ENCODE data around the gene MVB12B. TPM values are rescaled to one million over a fixed set of nuclear protein-coding genes. Genes with fewer than 3 reads are reported as not detected.

The MVB12B gene
- total and polyA plus RNA-seq, 2 donors (not counting 1 experiment from before 2014, with no cell fraction given) = 2.5 to 2.6 TPM

GRCh38 chr9:126494264-126494663 is 167.6 kb downstream of the MVB12B start:
- DNase-seq (ENCODE audit: low read depth in 2 of 2) = no peak
- H3K4me2 ChIP-seq (ENCODE audit: extremely low read depth, insufficient read depth, low read length) = no peak overlapping the region

GRCh38 chr9:126494746-126495145 is 168.1 kb downstream of the MVB12B start:
- no peak for DNase-seq (ENCODE audit: low read depth in 2 of 2)
- H3K79me2 ChIP-seq (ENCODE audit: control insufficient read depth, insufficient read depth, low read length) = no peaks in the 10 kb centered on the region
- H3K4me3 ChIP-seq (replicated peaks in 1 of 4; ENCODE audit: control extremely low read depth in 1 of 4, insufficient read depth in 1 of 4, low read depth in 3 of 4, low read length in 4 of 4) = no peak overlapping the region
- TF ChIP-seq EZH2 (IDR thresholded peaks at IDR 0.05; ENCODE audit: low read length, missing control alignments) = no peak
- H4K20me1 ChIP-seq (ENCODE audit: control insufficient read depth, extremely low read depth, insufficient read depth, low read length) = no peaks in the 10 kb centered on the region
- H3K4me1 ChIP-seq (ENCODE audit: control insufficient read depth, extremely low read depth, insufficient read depth, low read length) = no peaks in the 10 kb centered on the region
- H3K36me3 ChIP-seq (ENCODE audit: control insufficient read depth, insufficient read depth, low read length) = no peaks in the 10 kb centered on the region
- H3K27ac ChIP-seq (ENCODE audit: insufficient read depth, low read length) = no peak overlapping the region
- no peaks in the 10 kb centered on the region for H3K9me3 ChIP-seq (ENCODE audit: control insufficient read depth, insufficient read depth, low read depth, low read length)
- H3K4me2 ChIP-seq (ENCODE audit: extremely low read depth, insufficient read depth, low read length) = no peak overlapping the region
- H2AFZ ChIP-seq (ENCODE audit: low read length) = no peak overlapping the region
- no peaks in the 10 kb centered on the region for H3K27me3 ChIP-seq (ENCODE audit: control insufficient read depth, insufficient read depth, low read length)
- H3K9ac ChIP-seq (ENCODE audit: insufficient read depth, low read length) = no peak overlapping the region

More at GRCh38 chr9:126494264-126494663, 167.6 kb downstream of the MVB12B start:
- H4K20me1 ChIP-seq (ENCODE audit: control insufficient read depth, extremely low read depth, insufficient read depth, low read length) = no peaks in the 10 kb centered on the region
- TF ChIP-seq EZH2 (IDR thresholded peaks at IDR 0.05; ENCODE audit: low read length, missing control alignments) (no peak), CTCF (conservative IDR thresholded peaks at IDR 0.05 in 1 of 2, IDR thresholded peaks at IDR 0.05 in 1 of 2; ENCODE audit: low read depth in 1 of 2, low read length in 2 of 2) (no peak)
- no peak overlapping the region for H3K9ac ChIP-seq (ENCODE audit: insufficient read depth, low read length)
- H3K27ac ChIP-seq (ENCODE audit: insufficient read depth, low read length) = no peak overlapping the region
- H3K4me1 ChIP-seq (ENCODE audit: control insufficient read depth, extremely low read depth, insufficient read depth, low read length) = no peaks in the 10 kb centered on the region
- no peak overlapping the region for H2AFZ ChIP-seq (ENCODE audit: low read length)
- no peaks in the 10 kb centered on the region for H3K27me3 ChIP-seq (ENCODE audit: control insufficient read depth, insufficient read depth, low read length)
- no peaks in the 10 kb centered on the region for H3K79me2 ChIP-seq (ENCODE audit: control insufficient read depth, insufficient read depth, low read length)
- H3K4me3 ChIP-seq (replicated peaks in 1 of 4; ENCODE audit: control extremely low read depth in 1 of 4, insufficient read depth in 1 of 4, low read depth in 3 of 4, low read length in 4 of 4) = no peak overlapping the region
- no peaks in the 10 kb centered on the region for H3K9me3 ChIP-seq (ENCODE audit: control insufficient read depth, insufficient read depth, low read depth, low read length)
- H3K36me3 ChIP-seq (ENCODE audit: control insufficient read depth, insufficient read depth, low read length) = no peaks in the 10 kb centered on the region

GRCh38 chr9:126495411-126496180 is 169.0 kb downstream of the MVB12B start:
- Histone ChIP-seq H3K27ac (ENCODE audit: insufficient read depth, low read length) (no peak overlapping the region), H3K4me1 (ENCODE audit: control insufficient read depth, extremely low read depth, insufficient read depth, low read length) (no peaks in the 10 kb centered on the region), H3K27me3 (ENCODE audit: control insufficient read depth, insufficient read depth, low read length) (peaks cover 1% of the 10 kb centered on the region), H3K9ac (ENCODE audit: insufficient read depth, low read length) (no peak overlapping the region), H3K4me2 (ENCODE audit: extremely low read depth, insufficient read depth, low read length) (no peak overlapping the region), H4K20me1 (ENCODE audit: control insufficient read depth, extremely low read depth, insufficient read depth, low read length) (no peaks in the 10 kb centered on the region), H3K9me3 (ENCODE audit: control insufficient read depth, insufficient read depth, low read depth, low read length) (no peaks in the 10 kb centered on the region), H2AFZ (ENCODE audit: low read length) (no peak overlapping the region), H3K36me3 (ENCODE audit: control insufficient read depth, insufficient read depth, low read length) (no peaks in the 10 kb centered on the region), H3K4me3 (replicated peaks in 1 of 4; ENCODE audit: control extremely low read depth in 1 of 4, insufficient read depth in 1 of 4, low read depth in 3 of 4, low read length in 4 of 4) (no peak overlapping the region), H3K79me2 (ENCODE audit: control insufficient read depth, insufficient read depth, low read length) (no peaks in the 10 kb centered on the region)
- no peak for DNase-seq (ENCODE audit: low read depth in 2 of 2)
- no peak for TF ChIP-seq CTCF (conservative IDR thresholded peaks at IDR 0.05 in 1 of 2, IDR thresholded peaks at IDR 0.05 in 1 of 2; ENCODE audit: low read depth in 1 of 2, low read length in 2 of 2)
- TF ChIP-seq EZH2 (IDR thresholded peaks at IDR 0.05; ENCODE audit: low read length, missing control alignments) = no peak

All from fibroblast of lung (primary cell).